Panc1 (cell line): Measurements from ENCODE around the gene LRFN2. TPM values are rescaled to one million over a fixed set of nuclear protein-coding genes. Genes with fewer than 3 reads are reported as not detected.

Source experiments
- ATAC-seq: fragments of 200-7000 bp; cut with Tn5 transposase; 2 replicates; pipeline ENCODE4 v1.9.1; 2020; ENCODE audit warnings: mild to moderate bottlenecking, moderate library complexity
- BruUV-seq: library from RNA; stranded (reverse); fragments of 400-500 nt; replicated peaks from 2 replicates; lab custom pipeline; 2021; lab: Mats Ljungman, UMichigan
- CTCF ChIA-PET: fragments of 300-600 bp; sonication (Branson Sonifier 250); formaldehyde crosslinking; loops from one replicate; lab custom pipeline; 2022; ENCODE audit warnings: antibody characterized with exemption; lab: Charles Lee
- POLR2A ChIA-PET: fragments of 300-600 bp; sonication (Branson Sonifier 250); formaldehyde crosslinking; loops from one replicate; lab custom pipeline; 2022; ENCODE audit warnings: antibody characterized with exemption; lab: Charles Lee
- DNase-seq: peaks from one replicate; pipeline ENCODE4 v3.0.0-alpha.2; 2010; ENCODE audit warnings: low read depth, low spot score
- H3K27ac ChIP-seq: 2 replicates; pipeline ENCODE4 v1.5.1; 2011; ENCODE audit warnings: mild to moderate bottlenecking, low read length, inconsistent platforms
- H3K27me3 ChIP-seq: fragments of 200-500 bp; sonication (Bioruptor generic); 2 replicates; pipeline ENCODE4 v1.6.0; 2014; ENCODE audit warnings: low read length, inconsistent platforms; ENCODE audit not compliant: control insufficient read depth, insufficient read depth
- H3K36me3 ChIP-seq: fragments of 200-500 bp; sonication (Bioruptor generic); 2 replicates; pipeline ENCODE4 v1.5.1; 2014; ENCODE audit warnings: inconsistent platforms, mild to moderate bottlenecking, low read length, moderate library complexity; ENCODE audit not compliant: control insufficient read depth, insufficient read depth
- H3K4me1 ChIP-seq: 2 replicates; pipeline ENCODE4 v1.5.1; 2011; ENCODE audit warnings: inconsistent platforms, mild to moderate bottlenecking, low read length, moderate library complexity; ENCODE audit not compliant: control insufficient read depth, insufficient read depth
- H3K4me3 ChIP-seq, 2 experiments: 2 replicates each; pipeline ENCODE4 v1.5.1; 2011 to 2012; ENCODE audit warnings: low read depth in 2 of 2, low read length in 2 of 2, mild to moderate bottlenecking in 2 of 2, inconsistent platforms in 1 of 2, moderate library complexity in 1 of 2
- H3K9me3 ChIP-seq: fragments of 200-500 bp; sonication (Bioruptor generic); 2 replicates; pipeline ENCODE4 v1.5.1; 2014; ENCODE audit warnings: low read depth, mild to moderate bottlenecking, inconsistent platforms, low read length, moderate library complexity; ENCODE audit not compliant: control insufficient read depth, insufficient read depth
- CTCF ChIP-seq: fragments of 450-650 bp; IDR thresholded peaks from 2 replicates; pipeline ENCODE4 v1.5.1; 2017; ENCODE audit warnings: mild to moderate bottlenecking
- POLR2AphosphoS5 ChIP-seq: IDR thresholded peaks from 2 replicates; pipeline ENCODE4 v1.6.1; 2012; ENCODE audit warnings: mild to moderate bottlenecking, low read depth, low read length, moderate library complexity
- REST ChIP-seq, 2 experiments: IDR thresholded peaks; 2 replicates each; pipeline ENCODE4 v1.6.1; 2011 to 2012; ENCODE audit warnings: low read depth in 2 of 2, control low read depth in 1 of 2, low read length in 1 of 2, mild to moderate bottlenecking in 1 of 2, moderate library complexity in 1 of 2; ENCODE audit not compliant: insufficient read depth in 1 of 2
- SIN3A ChIP-seq: IDR thresholded peaks from 2 replicates; pipeline ENCODE4 v1.6.1; 2012; ENCODE audit warnings: low read depth, mild to moderate bottlenecking, low read length, moderate library complexity, borderline replicate concordance; ENCODE audit not compliant: insufficient read depth
- TCF7L2 ChIP-seq: IDR thresholded peaks from 2 replicates; pipeline ENCODE4 v1.6.1; 2011; ENCODE audit warnings: mild to moderate bottlenecking, low read depth, low read length, inconsistent platforms
- in situ Hi-C: cut with HindIII; loops from 2 replicates; pipeline ENCODE4 v1.10.0; 2016; ENCODE audit warnings: low sequenced_read_pairs, low pct_unique_long_range_greater_than_20kb
- intact Hi-C: fragments of 100-400 bp; cut with micrococcal nuclease; formaldehyde crosslinking; loops from one replicate; pipeline ENCODE4 v1.10.0; 2022; ENCODE audit not compliant: unreplicated experiment
- total RNA-seq: library from RNA; stranded (reverse); gene quantifications from one replicate; pipeline ENCODE4 v1.2.1, GENCODE V29; 2021; ENCODE audit not compliant: unreplicated experiment

Gene LRFN2
- total RNA-seq, 1 experiment from 2014 or later = 0.05 TPM

DNA sequence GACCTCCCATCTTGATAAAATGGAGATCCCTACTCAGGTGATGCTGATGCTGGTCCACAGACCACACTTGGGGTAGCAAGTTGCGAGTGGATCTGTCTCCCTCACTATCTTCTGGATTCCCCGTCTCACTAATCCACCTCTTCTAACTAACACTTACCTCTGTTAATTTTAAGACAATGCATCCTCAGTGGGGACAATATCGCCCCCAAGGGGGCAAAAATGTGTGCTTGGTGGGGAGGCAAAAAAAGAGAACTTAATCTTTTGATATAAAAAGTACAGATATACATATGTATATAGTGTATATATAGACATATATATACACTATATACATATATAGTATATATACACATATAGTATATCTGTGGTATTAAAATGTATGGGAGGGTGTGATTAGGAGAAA is 4.3 kb downstream of the LRFN2 start:
- H3K4me1 ChIP-seq = no peaks in the 10 kb centered on the region
- H3K36me3 ChIP-seq = no peaks in the 10 kb centered on the region
- no peak overlapping the region for H3K4me3 ChIP-seq
- intact Hi-C loops (no loop called here), in situ Hi-C loops (no loop called here)
- BruUV-seq = no TSS peak
- H3K9me3 ChIP-seq = no peaks in the 10 kb centered on the region
- no peak overlapping the region for H3K27ac ChIP-seq
- ChIA-PET POLR2A (no interaction called here), CTCF (interaction anchor here (0.6 kb wide), 2 partner anchors 57 to 754 kb away, joined by 5 to 8 read pairs; no protein-coding TSS in a partner anchor)
- peaks cover 4% of the 10 kb centered on the region; the same call in 1 of the 2 replicates for H3K27me3 ChIP-seq
- TF ChIP-seq REST (IDR thresholded peaks at IDR 0.05; ENCODE audit: insufficient read depth in 1 of 2, low read depth in 2 of 2, low read length in 1 of 2) (no peak), CTCF (no peak), SIN3A (no peak), TCF7L2 (no peak), POLR2AphosphoS5 (no peak)
- DNase-seq (no peak), ATAC-seq (no peak)

DNA sequence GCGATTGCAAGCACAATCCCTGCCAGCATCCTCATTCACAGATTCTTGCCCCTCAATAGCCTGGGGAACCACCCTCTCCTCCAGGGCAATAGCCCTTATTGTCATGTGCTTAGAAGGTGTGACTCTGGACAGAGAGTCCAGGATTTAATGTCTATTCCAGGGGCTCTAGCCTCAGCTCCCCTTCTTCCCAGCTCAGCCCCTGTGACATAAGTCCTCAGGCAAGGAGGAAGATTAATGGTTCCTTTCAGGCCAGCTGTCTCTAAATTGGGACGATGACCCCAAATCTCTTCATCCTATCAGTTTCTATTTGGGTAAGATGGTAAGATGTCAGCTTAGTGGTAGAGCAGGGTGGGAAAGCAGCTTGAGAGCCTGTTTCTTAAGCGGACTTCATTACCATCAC is 8.1 kb downstream of the LRFN2 start:
- in situ Hi-C loops = no loop called here
- H3K4me3 ChIP-seq = no peak overlapping the region
- intact Hi-C loops = no loop called here
- no peaks in the 10 kb centered on the region; the same call in 1 of the 2 replicates for H3K27me3 ChIP-seq
- BruUV-seq = no TSS peak
- POLR2A ChIA-PET = no interaction called here
- H3K27ac ChIP-seq = no peak overlapping the region
- no peak for TF ChIP-seq REST (IDR thresholded peaks at IDR 0.05; ENCODE audit: insufficient read depth in 1 of 2, low read depth in 2 of 2, low read length in 1 of 2)
- no peak for TF ChIP-seq POLR2AphosphoS5
- TF ChIP-seq CTCF = no peak
- DNase-seq (no peak), ATAC-seq (no peak)
- H3K36me3 ChIP-seq = no peaks in the 10 kb centered on the region
- H3K4me1 ChIP-seq = no peaks in the 10 kb centered on the region
- H3K9me3 ChIP-seq = no peaks in the 10 kb centered on the region
- CTCF ChIA-PET = no interaction called here
